Activated T-cell treated with anti-CD3 and anti-CD28 coated beads, Interleukin-2, amount 50 U/mL, for 4 hours (primary cell): ENCODE data around the gene GLIS1. TPM values are rescaled to one million over a fixed set of nuclear protein-coding genes. Genes with fewer than 3 reads are reported as not detected.

Experiments used
- ATAC-seq, 2 donors: fragments of 200-7000 bp; cut with Tn5 transposase; one replicate each; pipeline ENCODE4 v1.10.0; 2021
- DNase-seq: peaks from one replicate; pipeline ENCODE4 v3.0.0-alpha.2; 2020
- H3K27me3 Mint-ChIP-seq: one replicate; pipeline ENCODE4 v1.8.0; 2021; ENCODE audit warnings: low read depth, mixed read lengths
- H3K36me3 Mint-ChIP-seq: one replicate; pipeline ENCODE4 v1.8.0; 2022; ENCODE audit warnings: mixed read lengths; ENCODE audit not compliant: insufficient read depth
- H3K4me1 Mint-ChIP-seq: one replicate; pipeline ENCODE4 v1.8.0; 2021; ENCODE audit warnings: low read depth, mixed read lengths
- H3K4me3 Mint-ChIP-seq: one replicate; pipeline ENCODE4 v1.8.0; 2021; ENCODE audit warnings: mild to moderate bottlenecking, moderate library complexity, mixed read lengths
- H3K9me3 Mint-ChIP-seq: one replicate; pipeline ENCODE4 v1.8.0; 2021; ENCODE audit warnings: mixed read lengths
- total RNA-seq, 3 donors: library from RNA; stranded (reverse); gene quantifications; one replicate each; pipeline ENCODE4 v1.2.1, GENCODE V29; 2021

The GLIS1 gene
- total RNA-seq, 3 donors from 2014 or later, result not detected

DNA sequence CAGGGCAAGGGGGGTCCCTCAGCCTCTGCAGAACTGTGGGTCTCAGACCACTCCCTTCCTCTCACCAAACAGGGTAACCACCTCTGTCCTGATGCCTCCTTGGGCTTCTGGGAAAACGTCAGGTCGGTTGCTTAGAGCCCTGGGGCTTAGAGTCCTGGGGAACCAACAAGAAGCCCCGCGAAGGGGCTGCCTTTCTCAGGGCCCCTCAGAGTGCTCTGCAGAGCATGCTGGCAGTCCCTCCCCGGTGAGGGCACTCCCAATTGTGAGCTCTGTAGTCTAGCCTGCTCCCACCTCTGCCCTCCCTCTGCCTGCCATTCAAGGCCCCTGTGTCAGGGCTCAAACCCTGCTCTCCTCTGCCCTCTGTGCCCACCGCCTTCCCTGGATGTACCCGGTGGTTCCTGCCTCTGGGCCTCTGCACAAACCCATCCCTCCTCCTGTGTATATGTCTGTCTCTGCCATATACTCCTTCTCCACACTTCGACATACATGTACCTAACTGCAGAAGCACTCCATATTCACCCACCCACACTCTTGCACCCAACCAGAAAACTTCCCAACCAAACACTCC lies 187.5 kb downstream of the GLIS1 start:
- Mint-ChIP-seq H3K4me3 (no peak overlapping the region), H3K9me3 (no peaks in the 10 kb centered on the region), H3K4me1 (no peaks in the 10 kb centered on the region), H3K36me3 (no peaks in the 10 kb centered on the region), H3K27me3 (peaks cover 3% of the 10 kb centered on the region)
- ATAC-seq, result no peak
- DNase-seq, result peak; percentile 1

DNA sequence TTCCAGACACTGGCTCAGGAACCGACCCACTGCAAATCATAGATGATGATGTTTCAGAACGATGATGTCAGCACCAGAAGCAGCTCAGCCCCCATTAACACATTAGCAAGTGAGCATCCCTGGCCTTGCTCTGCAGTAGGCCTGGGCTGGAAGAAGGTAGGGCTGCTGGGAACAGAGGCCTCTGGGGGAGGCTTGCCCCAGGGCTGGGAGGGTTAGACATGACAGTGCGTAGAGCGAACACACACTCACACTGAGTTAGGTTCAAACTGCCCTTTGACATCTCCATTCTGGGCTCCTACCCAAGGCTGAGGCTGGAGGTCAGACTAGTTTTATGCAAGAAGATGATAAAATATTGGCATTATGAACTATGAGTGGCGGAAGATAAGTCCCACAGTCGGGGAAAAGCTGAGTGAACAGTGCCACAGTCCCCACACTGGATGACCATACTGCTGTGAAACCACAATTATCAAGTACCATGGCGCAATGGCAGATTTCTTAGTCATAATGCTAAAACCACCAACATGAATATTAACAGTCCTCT lies 188.7 kb downstream of the GLIS1 start:
- DNase-seq (no peak), ATAC-seq (peak in 1 of 2 donors; percentile 12)
- peaks cover 4% of the 10 kb centered on the region for H3K27me3 Mint-ChIP-seq
- H3K4me1 Mint-ChIP-seq, result no peaks in the 10 kb centered on the region
- H3K36me3 Mint-ChIP-seq, result no peaks in the 10 kb centered on the region
- H3K4me3 Mint-ChIP-seq, result no peak overlapping the region
- H3K9me3 Mint-ChIP-seq, result no peaks in the 10 kb centered on the region

- no peak overlapping the region for H3K4me3 Mint-ChIP-seq
- ATAC-seq (no peak), DNase-seq (peak; percentile 2)
- no peaks in the 10 kb centered on the region for H3K4me1 Mint-ChIP-seq
- H3K27me3 Mint-ChIP-seq, result peaks cover 8% of the 10 kb centered on the region
- no peaks in the 10 kb centered on the region for H3K36me3 Mint-ChIP-seq
- no peaks in the 10 kb centered on the region for H3K9me3 Mint-ChIP-seq
These were observed 189.2 kb downstream of the GLIS1 start for GRCh38 chr1:53549781-53550180.

GRCh38 chr1:53549287-53549686 lies 189.7 kb downstream of the GLIS1 start:
- ATAC-seq (no peak), DNase-seq (no peak)
- Mint-ChIP-seq H3K36me3 (no peaks in the 10 kb centered on the region), H3K4me1 (no peaks in the 10 kb centered on the region), H3K4me3 (no peak overlapping the region), H3K9me3 (no peaks in the 10 kb centered on the region), H3K27me3 (peaks cover 8% of the 10 kb centered on the region)

- peak; percentile 1 for DNase-seq
- H3K9me3 Mint-ChIP-seq, result no peaks in the 10 kb centered on the region
- H3K4me1 Mint-ChIP-seq, result no peaks in the 10 kb centered on the region
- no peak for ATAC-seq
- peaks cover 8% of the 10 kb centered on the region for H3K27me3 Mint-ChIP-seq
- no peak overlapping the region for H3K4me3 Mint-ChIP-seq
- no peaks in the 10 kb centered on the region for H3K36me3 Mint-ChIP-seq
These were observed 190.9 kb downstream of the GLIS1 start for GRCh38 chr1:53548031-53548491.

DNA sequence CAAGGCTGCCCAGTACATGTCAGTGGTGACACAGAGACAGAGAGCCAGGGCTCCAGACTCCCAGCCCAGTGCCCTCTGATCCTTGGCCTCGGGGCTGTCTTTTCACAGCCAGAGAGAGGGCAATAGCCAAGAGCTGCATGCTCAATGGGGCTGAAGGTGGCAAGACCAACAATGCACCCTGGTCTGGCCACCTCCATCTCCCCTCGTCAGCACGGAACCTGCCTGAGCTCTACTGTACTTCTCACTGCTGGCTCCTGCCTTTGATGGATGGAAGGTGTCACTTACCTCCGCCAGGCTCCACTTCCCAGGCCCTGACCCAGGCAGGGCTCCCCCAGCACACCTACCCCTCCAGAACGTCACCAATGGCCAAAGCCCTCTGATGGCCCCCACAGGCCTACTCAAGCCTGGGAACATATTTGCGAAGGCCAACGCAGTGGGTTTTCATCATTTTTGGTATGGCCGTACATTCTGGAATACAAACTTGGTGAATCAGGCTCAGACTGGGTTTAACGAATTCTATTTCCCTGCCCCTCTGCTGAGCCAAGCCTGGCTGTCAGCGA lies 191.7 kb downstream of the GLIS1 start:
- Mint-ChIP-seq H3K27me3 (peaks cover 8% of the 10 kb centered on the region), H3K36me3 (no peaks in the 10 kb centered on the region), H3K9me3 (no peaks in the 10 kb centered on the region), H3K4me1 (no peaks in the 10 kb centered on the region), H3K4me3 (no peak overlapping the region)
- DNase-seq, result peak; percentile 2
- ATAC-seq, result no peak

- Mint-ChIP-seq H3K4me3 (no peak overlapping the region), H3K27me3 (peaks cover 5% of the 10 kb centered on the region), H3K36me3 (no peaks in the 10 kb centered on the region), H3K9me3 (no peaks in the 10 kb centered on the region), H3K4me1 (no peaks in the 10 kb centered on the region)
- DNase-seq, result peak; percentile 0
- no peak for ATAC-seq
These were observed 192.4 kb downstream of the GLIS1 start for GRCh38 chr1:53546409-53547155.

DNA sequence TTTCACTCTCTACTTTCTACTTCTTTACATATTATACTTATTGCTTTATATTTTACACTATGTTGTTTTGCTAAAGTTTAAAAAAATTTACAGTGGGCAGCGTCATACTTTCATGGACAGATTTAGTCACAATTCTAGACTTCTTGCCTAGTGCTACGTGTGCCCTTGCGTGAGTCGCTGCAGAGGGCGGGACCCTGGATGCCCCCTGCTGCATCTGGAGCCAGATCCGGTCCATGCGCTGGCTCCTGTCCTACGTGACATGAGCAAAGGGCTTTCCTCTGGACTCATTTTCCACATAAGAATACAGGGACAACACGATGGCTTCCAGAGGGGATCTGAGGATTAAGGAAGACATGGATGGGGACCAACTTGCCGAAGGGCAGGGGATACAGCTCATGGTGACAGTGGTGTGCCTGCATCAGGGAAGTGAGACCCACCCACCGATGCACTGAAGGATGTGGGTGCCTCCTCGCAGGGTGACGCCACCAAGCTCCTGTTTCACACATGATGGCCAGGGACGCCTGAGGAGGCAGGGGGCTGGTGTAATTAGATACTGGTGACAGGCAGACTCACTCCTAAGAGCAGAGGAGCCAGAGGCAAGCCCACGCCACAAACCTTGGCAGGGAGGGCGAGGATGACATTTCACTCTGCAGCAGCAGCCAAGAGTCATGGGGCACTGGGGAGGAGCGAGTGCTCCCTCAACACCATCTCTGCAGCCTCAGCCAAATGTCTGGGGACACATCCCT lies 193.1 kb downstream of the GLIS1 start:
- H3K27me3 Mint-ChIP-seq, result peaks cover 5% of the 10 kb centered on the region
- no peaks in the 10 kb centered on the region for H3K4me1 Mint-ChIP-seq
- no peaks in the 10 kb centered on the region for H3K36me3 Mint-ChIP-seq
- no peak for DNase-seq
- ATAC-seq, result no peak
- no peak overlapping the region for H3K4me3 Mint-ChIP-seq
- no peaks in the 10 kb centered on the region for H3K9me3 Mint-ChIP-seq

- Mint-ChIP-seq H3K36me3 (no peaks in the 10 kb centered on the region), H3K27me3 (peaks cover 5% of the 10 kb centered on the region), H3K4me3 (no peak overlapping the region), H3K4me1 (no peaks in the 10 kb centered on the region), H3K9me3 (no peaks in the 10 kb centered on the region)
- no peak for ATAC-seq
- no peak for DNase-seq
These were observed 194.0 kb downstream of the GLIS1 start for GRCh38 chr1:53544728-53545515.

GRCh38 chr1:53543778-53544695 lies 194.9 kb downstream of the GLIS1 start:
- Mint-ChIP-seq H3K36me3 (no peaks in the 10 kb centered on the region), H3K9me3 (no peaks in the 10 kb centered on the region), H3K27me3 (peaks cover 5% of the 10 kb centered on the region), H3K4me3 (no peak overlapping the region), H3K4me1 (no peaks in the 10 kb centered on the region)
- ATAC-seq (no peak), DNase-seq (no peak)

GRCh38 chr1:53543130-53543777 lies 195.7 kb downstream of the GLIS1 start:
- Mint-ChIP-seq H3K4me1 (no peaks in the 10 kb centered on the region), H3K27me3 (peaks cover 5% of the 10 kb centered on the region), H3K36me3 (no peaks in the 10 kb centered on the region), H3K9me3 (no peaks in the 10 kb centered on the region), H3K4me3 (no peak overlapping the region)
- DNase-seq (no peak), ATAC-seq (no peak)

DNA sequence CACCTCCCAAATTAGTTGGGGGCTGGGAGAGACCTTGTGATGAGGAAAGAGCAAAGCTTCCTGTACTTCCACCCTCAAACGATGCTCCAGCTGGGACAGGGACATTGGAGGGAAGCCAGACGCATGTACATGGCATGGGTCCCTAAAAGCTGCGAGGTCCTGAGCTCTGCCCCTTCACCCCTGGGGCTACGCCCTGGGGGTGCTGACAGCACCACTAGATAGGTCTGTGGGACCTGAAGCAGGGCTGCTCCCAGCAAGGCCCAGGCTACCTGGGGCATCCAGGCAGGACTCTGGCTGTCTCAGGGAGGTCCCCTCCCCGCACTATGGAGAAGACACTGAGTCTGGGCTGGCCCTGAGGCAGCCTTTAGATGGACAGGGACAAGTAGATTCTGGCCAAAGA lies 196.4 kb downstream of the GLIS1 start:
- no peak overlapping the region for H3K4me3 Mint-ChIP-seq
- DNase-seq (no peak), ATAC-seq (no peak)
- H3K9me3 Mint-ChIP-seq, result no peaks in the 10 kb centered on the region
- peaks cover 5% of the 10 kb centered on the region for H3K27me3 Mint-ChIP-seq
- no peaks in the 10 kb centered on the region for H3K4me1 Mint-ChIP-seq
- H3K36me3 Mint-ChIP-seq, result no peaks in the 10 kb centered on the region
